Aorta (tissue), 5 donors: Measurements from ENCODE around the gene CD79B. TPM values are rescaled to one million over a fixed set of nuclear protein-coding genes. Genes with fewer than 3 reads are reported as not detected.
"Not testable (repeated sequence)": the region's sequence is repeated elsewhere in the genome, so short reads cannot be mapped to it uniquely, and the experiment has no call there.

Experiments
- ATAC-seq: fragments of 200-7000 bp; cut with Tn5 transposase; one replicate; pipeline ENCODE4 v1.9.1; 2022; ENCODE audit warnings: moderate library complexity; ENCODE audit not compliant: low FRiP score
- DNase-seq, 2 donors: peaks; one replicate each; pipeline ENCODE4 v3.0.0-alpha.2; 2020
- H3K27ac ChIP-seq, 2 donors: one replicate each; pipeline ENCODE4 v1.5.1; 2013; ENCODE audit warnings: low read length in 2 of 2, mild to moderate bottlenecking in 2 of 2, moderate library complexity in 2 of 2, control low read depth in 1 of 2, inconsistent platforms in 1 of 2, low read depth in 1 of 2
- H3K27me3 ChIP-seq, 2 donors: one replicate each; pipeline ENCODE4 v1.6.1; 2013; ENCODE audit warnings: control low read depth in 1 of 2, low read length in 1 of 2, mild to moderate bottlenecking in 1 of 2, moderate library complexity in 1 of 2; ENCODE audit not compliant: insufficient read depth in 2 of 2, control insufficient read depth in 1 of 2
- H3K36me3 ChIP-seq, 2 donors: one replicate each; pipeline ENCODE4 v1.6.1; 2013; ENCODE audit warnings: control low read depth in 1 of 2, low read length in 1 of 2, mild to moderate bottlenecking in 1 of 2; ENCODE audit not compliant: insufficient read depth in 2 of 2, control insufficient read depth in 1 of 2
- H3K4me1 ChIP-seq, 2 donors: one replicate each; pipeline ENCODE4 v1.6.1; 2013; ENCODE audit warnings: low read length in 2 of 2, control low read depth in 1 of 2, mild to moderate bottlenecking in 1 of 2, moderate library complexity in 1 of 2; ENCODE audit not compliant: insufficient read depth in 2 of 2, control insufficient read depth in 1 of 2
- H3K4me3 ChIP-seq, 2 donors: one replicate each; pipeline ENCODE4 v1.5.1; 2013; ENCODE audit warnings: low read length in 2 of 2, control low read depth in 1 of 2, mild to moderate bottlenecking in 1 of 2
- H3K9me3 ChIP-seq: one replicate; pipeline ENCODE4 v1.6.1; 2013; ENCODE audit warnings: mild to moderate bottlenecking, low read length; ENCODE audit not compliant: control insufficient read depth
- WGBS, 2 donors: extraction: QIAGEN DNeasy Blood & Tissue Kit; methylation state at CpG; one replicate each; pipeline ENCODE4 v1.1.7; 2013; 5-methylcytosine and 5-hydroxymethylcytosine counted together
- intact Hi-C, 2 donors: fragments of 100-400 bp; cut with DNase I; formaldehyde crosslinking; loops; one replicate each; pipeline versions ENCODE4 v1.14.2 to v1.15.0; 2022
- polyA plus RNA-seq, 2 donors: library from polyadenylated mRNA; stranded (reverse); fragments of 200-250 nt; gene quantifications; one replicate each; pipeline ENCODE4 v1.2.3, GENCODE V29; 2013
- total RNA-seq, 2 donors: library from RNA; stranded (reverse); fragmentation: NEBNext Ultra II Directional; extraction: Animal tissue kit (Norgen Biotek cat#: 25700); gene quantifications; one replicate each; pipeline ENCODE4 v1.2.1, GENCODE V29; 2021
- donor health status: healthy with polysubstance abuse.
- donor health status: Bipolar disorder and iron deficiency.
- donor health status: DM: no; HTN: no; CAD: no.
- donor health status: DM: no; HTN: no; CAD: no.
- donor health status: DM: yes; HTN: yes; CAD: no.

CD79B gene
- total and polyA plus RNA-seq, 4 donors, result 0.50 to 7.1 (median 5.9) TPM

- Histone ChIP-seq H3K9me3 (no peaks in the 10 kb centered on the region), H3K4me3 (no peak overlapping the region), H3K4me1 (no peaks in the 10 kb centered on the region), H3K36me3 (no peaks in the 10 kb centered on the region), H3K27me3 (no peaks in the 10 kb centered on the region), H3K27ac (no peak overlapping the region)
- 79 to 84% methylated on average over 24 of the region's 24 CpGs for WGBS, 2 donors
- intact Hi-C loops, result no loop called here
- DNase-seq (no peak), ATAC-seq (peak; percentile 68)
Observed at GRCh38 chr17:63929860-63930766, 2.0 kb downstream of the CD79B start.

DNA sequence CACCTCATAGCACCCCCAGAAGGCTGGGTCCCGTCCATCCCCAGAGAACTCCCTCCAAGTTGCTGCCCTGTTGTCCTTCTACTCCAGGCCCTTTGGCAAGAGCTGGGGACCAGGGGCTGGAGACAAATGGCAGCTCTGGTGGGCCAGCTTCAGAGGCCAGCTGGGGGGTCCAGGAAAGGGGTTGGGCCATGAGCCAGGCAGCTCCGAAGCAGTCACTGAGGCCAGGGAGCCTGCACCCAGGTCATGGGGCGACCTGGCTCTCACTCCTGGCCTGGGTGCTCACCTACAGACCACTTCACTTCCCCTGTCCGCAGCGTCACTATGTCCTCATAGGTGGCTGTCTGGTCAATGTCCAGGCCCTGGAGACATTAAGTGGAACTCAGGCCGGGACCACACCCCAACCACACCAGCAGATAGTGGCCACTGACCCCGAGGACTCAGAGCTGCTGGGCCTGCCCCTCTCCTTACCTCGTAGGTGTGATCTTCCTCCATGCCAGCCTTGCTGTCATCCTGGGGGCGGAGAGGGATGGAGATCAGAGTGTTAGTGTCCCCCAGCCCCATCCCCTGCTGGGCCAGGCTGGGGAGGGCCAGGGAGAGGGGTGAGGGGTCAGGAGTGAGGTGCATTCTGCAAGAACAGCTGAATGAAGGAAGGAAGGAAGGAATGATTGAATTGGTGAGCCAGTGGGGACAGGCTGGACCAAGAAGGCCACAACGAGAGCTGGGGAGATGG is 3.0 kb downstream of the CD79B start:
- Histone ChIP-seq H3K27ac (no peak overlapping the region), H3K4me1 (no peaks in the 10 kb centered on the region), H3K27me3 (no peaks in the 10 kb centered on the region), H3K4me3 (no peak overlapping the region), H3K36me3 (no peaks in the 10 kb centered on the region), H3K9me3 (no peaks in the 10 kb centered on the region)
- DNase-seq, result no peak
- ATAC-seq, result no peak
- WGBS, 2 donors, result 95 to 97% methylated on average over 10 of the region's 10 CpGs
- intact Hi-C loops, result no loop called here

- intact Hi-C loops, result no loop called here
- DNase-seq (peak in 1 of 2 donors; percentile 49), ATAC-seq (no peak)
- H3K27me3 ChIP-seq, result no peaks in the 10 kb centered on the region
- no peak overlapping the region for H3K27ac ChIP-seq
- no peaks in the 10 kb centered on the region for H3K4me1 ChIP-seq
- WGBS, 2 donors, result 85 to 91% methylated on average over 10 of the region's 10 CpGs
- no peaks in the 10 kb centered on the region for H3K9me3 ChIP-seq
- no peaks in the 10 kb centered on the region for H3K36me3 ChIP-seq
- no peak overlapping the region for H3K4me3 ChIP-seq
Observed at GRCh38 chr17:63928172-63928666, 3.9 kb downstream of the CD79B start.

GRCh38 chr17:63927464-63928171 is 4.5 kb downstream of the CD79B start:
- WGBS, 2 donors, result 61 to 72% methylated on average over 8 of the region's 8 CpGs
- Histone ChIP-seq H3K36me3 (no peaks in the 10 kb centered on the region), H3K27ac (no peak overlapping the region), H3K4me1 (no peaks in the 10 kb centered on the region), H3K4me3 (no peak overlapping the region), H3K9me3 (no peaks in the 10 kb centered on the region), H3K27me3 (no peaks in the 10 kb centered on the region)
- ATAC-seq, result no peak
- peak in 1 of 2 donors; percentile 47 for DNase-seq
- intact Hi-C loops, result no loop called here

DNA sequence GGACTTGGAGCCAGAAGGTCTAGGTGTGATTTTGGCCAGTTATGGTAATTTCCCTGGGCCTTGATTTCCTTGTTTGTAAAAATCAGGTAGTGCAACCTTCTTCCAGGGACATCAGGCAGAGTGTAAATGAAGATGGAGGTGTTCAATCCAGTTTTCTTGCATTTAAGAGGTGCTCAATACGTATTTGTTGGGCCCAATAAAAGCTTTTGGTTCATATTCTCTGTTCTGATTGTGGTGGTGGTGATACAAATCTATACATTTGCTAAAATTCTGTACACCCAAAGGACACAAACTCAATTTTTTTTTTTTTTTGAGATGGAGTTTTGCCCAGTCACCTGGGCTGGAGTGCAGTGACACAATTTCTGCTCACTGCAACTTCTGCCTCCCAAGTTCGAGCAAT is 6.0 kb downstream of the CD79B start:
- no peaks in the 10 kb centered on the region for H3K9me3 ChIP-seq
- no peak for ATAC-seq
- WGBS, 2 donors, result 95 to 98% methylated on average over 2 of the region's 2 CpGs
- DNase-seq, result no peak
- H3K4me1 ChIP-seq, result no peaks in the 10 kb centered on the region
- H3K4me3 ChIP-seq, result no peak overlapping the region
- no peaks in the 10 kb centered on the region for H3K36me3 ChIP-seq
- no peak overlapping the region for H3K27ac ChIP-seq
- intact Hi-C loops, result no loop called here
- no peaks in the 10 kb centered on the region for H3K27me3 ChIP-seq

GRCh38 chr17:63925615-63926014 is 6.5 kb downstream of the CD79B start:
- Histone ChIP-seq H3K27ac (no peak overlapping the region), H3K27me3 (no peaks in the 10 kb centered on the region), H3K4me1 (no peaks in the 10 kb centered on the region), H3K4me3 (no peak overlapping the region), H3K36me3 (no peaks in the 10 kb centered on the region), H3K9me3 (no peaks in the 10 kb centered on the region)
- intact Hi-C loops, result no loop called here
- 82% methylated on average over 5 of the region's 5 CpGs for WGBS, 2 donors
- no peak for ATAC-seq
- peak in 1 of 2 donors; percentile 21 for DNase-seq

- H3K27ac ChIP-seq, H3K4me1 ChIP-seq, H3K9me3 ChIP-seq, intact Hi-C loops, H3K4me3 ChIP-seq, H3K27me3 ChIP-seq, ATAC-seq, H3K36me3 ChIP-seq: not testable (repeated sequence)
- peak in 1 of 2 donors; percentile 47 for DNase-seq
- 81% methylated on average over 9 of the region's 9 CpGs for WGBS, 2 donors
Observed at GRCh38 chr17:63922402-63922801, 9.7 kb downstream of the CD79B start.

DNA sequence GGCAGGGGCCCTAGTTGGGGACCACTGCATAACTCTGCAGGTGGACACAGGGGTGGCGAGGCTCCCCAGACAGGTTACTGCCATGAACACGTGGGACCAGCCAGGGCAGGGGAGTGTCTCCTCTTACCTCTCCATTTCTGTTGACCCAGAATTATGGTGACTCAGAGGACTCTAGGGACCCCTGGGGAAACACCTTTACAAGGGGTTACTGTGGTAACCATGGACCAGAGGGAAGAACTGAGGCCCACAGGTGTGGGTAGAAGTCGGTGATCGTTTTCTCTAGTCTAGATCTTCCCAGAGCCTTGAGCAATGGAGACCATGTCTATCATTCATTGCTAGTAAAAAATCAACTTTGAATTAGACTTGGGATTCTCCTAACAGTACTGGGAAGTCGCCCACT is 11.4 kb downstream of the CD79B start:
- H3K27ac ChIP-seq, H3K4me3 ChIP-seq, H3K36me3 ChIP-seq, intact Hi-C loops, H3K27me3 ChIP-seq, H3K9me3 ChIP-seq, ATAC-seq, H3K4me1 ChIP-seq: not testable (repeated sequence)
- peak in 1 of 2 donors; percentile 60 for DNase-seq
- 92 to 94% methylated on average over 5 of the region's 5 CpGs for WGBS, 2 donors
